HG03520 (cell line): ENCODE results near the gene VAMP8.
A peak's percentile ranks its signal among the peaks of the same experiment; 100 is the strongest.
"Not testable (repeated sequence)": the region's sequence is repeated elsewhere in the genome, so short reads cannot be mapped to it uniquely, and the experiment has no call there.

Experiments
- ATAC-seq: cut with Tn5 transposase; IDR thresholded peaks from one replicate; pipeline ENCODE4 v1.9.1; 2021; ENCODE audit warnings: mild to moderate bottlenecking, moderate library complexity; ENCODE audit not compliant: unreplicated experiment

VAMP8 gene

GRCh38 chr2:85597241-85597640 is 19.9 kb downstream of the VAMP8 start:
- ATAC-seq: no peak

GRCh38 chr2:85598594-85599340 is 21.4 kb downstream of the VAMP8 start:
- no peak for ATAC-seq

- ATAC-seq: no peak
These were observed 22.3 kb downstream of the VAMP8 start for GRCh38 chr2:85599468-85600234.

GRCh38 chr2:85600235-85600575 is 22.8 kb downstream of the VAMP8 start:
- ATAC-seq: no peak

GRCh38 chr2:85600951-85601770 is 23.8 kb downstream of the VAMP8 start:
- ATAC-seq: no peak

GRCh38 chr2:85601771-85602475 is 24.5 kb downstream of the VAMP8 start:
- ATAC-seq: peak; percentile 24

- peak; percentile 94 for ATAC-seq
These were observed 25.3 kb downstream of the VAMP8 start, which contains the start of gene TMEM150A for GRCh38 chr2:85602476-85603234. Gene TMEM150A, minus strand, starts transcription at chr2:85602698. Its CDS starts 750 bp downstream, at chr2:85601948.

GRCh38 chr2:85604133-85604444 is 26.7 kb downstream of the VAMP8 start:
- not testable (repeated sequence) for ATAC-seq

GRCh38 chr2:85604568-85605339 is 27.4 kb downstream of the VAMP8 start:
- no peak for ATAC-seq

GRCh38 chr2:85605406-85606115 is 28.2 kb downstream of the VAMP8 start:
- ATAC-seq: no peak

- ATAC-seq: no peak
These were observed 28.7 kb downstream of the VAMP8 start for GRCh38 chr2:85606116-85606455.

GRCh38 chr2:85607268-85608215 is 30.2 kb downstream of the VAMP8 start:
- ATAC-seq: no peak

GRCh38 chr2:85611217-85611704 is 33.9 kb downstream of the VAMP8 start:
- no peak for ATAC-seq

GRCh38 chr2:85611705-85612587 is 34.6 kb downstream of the VAMP8 start, which contains the start of gene C2orf68:
Gene C2orf68, minus strand, starts transcription at chr2:85612066. Its CDS starts 82 bp downstream, at chr2:85611984.
- ATAC-seq: peak; percentile 72

GRCh38 chr2:85613717-85614515 is 36.5 kb downstream of the VAMP8 start:
- ATAC-seq: no peak

- not testable (repeated sequence) for ATAC-seq
These were observed 37.4 kb downstream of the VAMP8 start for GRCh38 chr2:85614757-85615156.
